Retinal pigment epithelial cell (primary cell): ENCODE results near the gene GPX1.
A peak's percentile ranks its signal among the peaks of the same experiment; 100 is the strongest.
"Not testable (repeated sequence)": the region's sequence is repeated elsewhere in the genome, so short reads cannot be mapped to it uniquely, and the experiment has no call there.

Source experiments
- DNase-seq: peaks from one replicate; pipeline ENCODE4 v3.0.0-alpha.2; 2010; ENCODE audit warnings: low read depth
- H3K4me3 ChIP-seq: 2 replicates; pipeline ENCODE4 v1.5.1; 2011; ENCODE audit warnings: mild to moderate bottlenecking, low read length, control low read depth, moderate library complexity
- TF ChIP-seq, protein P1 (sequence below): conservative IDR thresholded peaks from 2 replicates; pipeline ENCODE4 v1.5.1; 2011; ENCODE audit warnings: low read depth, low read length, control low read depth, inconsistent platforms

Gene GPX1

GRCh38 chr3:49358217-49358883 lies at the start of gene GPX1:
GPX1 (minus strand) TSS chr3:49358353; CDS start chr3:49358278, 75 bp downstream.
- peak; percentile 75 for DNase-seq
- peak within 1 kb of the TSS; percentile 64 for H3K4me3 ChIP-seq
- TF ChIP-seq, protein P1, sequence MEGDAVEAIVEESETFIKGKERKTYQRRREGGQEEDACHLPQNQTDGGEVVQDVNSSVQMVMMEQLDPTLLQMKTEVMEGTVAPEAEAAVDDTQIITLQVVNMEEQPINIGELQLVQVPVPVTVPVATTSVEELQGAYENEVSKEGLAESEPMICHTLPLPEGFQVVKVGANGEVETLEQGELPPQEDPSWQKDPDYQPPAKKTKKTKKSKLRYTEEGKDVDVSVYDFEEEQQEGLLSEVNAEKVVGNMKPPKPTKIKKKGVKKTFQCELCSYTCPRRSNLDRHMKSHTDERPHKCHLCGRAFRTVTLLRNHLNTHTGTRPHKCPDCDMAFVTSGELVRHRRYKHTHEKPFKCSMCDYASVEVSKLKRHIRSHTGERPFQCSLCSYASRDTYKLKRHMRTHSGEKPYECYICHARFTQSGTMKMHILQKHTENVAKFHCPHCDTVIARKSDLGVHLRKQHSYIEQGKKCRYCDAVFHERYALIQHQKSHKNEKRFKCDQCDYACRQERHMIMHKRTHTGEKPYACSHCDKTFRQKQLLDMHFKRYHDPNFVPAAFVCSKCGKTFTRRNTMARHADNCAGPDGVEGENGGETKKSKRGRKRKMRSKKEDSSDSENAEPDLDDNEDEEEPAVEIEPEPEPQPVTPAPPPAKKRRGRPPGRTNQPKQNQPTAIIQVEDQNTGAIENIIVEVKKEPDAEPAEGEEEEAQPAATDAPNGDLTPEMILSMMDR: no peak

- no peak overlapping the region for H3K4me3 ChIP-seq
- no peak for DNase-seq
- TF ChIP-seq, protein P1: no peak
Observed at GRCh38 chr3:49406571-49407565, 48.7 kb upstream of the GPX1 start.

- DNase-seq, H3K4me3 ChIP-seq: not testable (repeated sequence)
Observed at GRCh38 chr3:49405570-49405969, 47.4 kb upstream of the GPX1 start.

- DNase-seq: no peak
- TF ChIP-seq, protein P1: no peak
- H3K4me3 ChIP-seq: no peak overlapping the region
Observed at GRCh38 chr3:49403891-49404290, 45.7 kb upstream of the GPX1 start.

DNA sequence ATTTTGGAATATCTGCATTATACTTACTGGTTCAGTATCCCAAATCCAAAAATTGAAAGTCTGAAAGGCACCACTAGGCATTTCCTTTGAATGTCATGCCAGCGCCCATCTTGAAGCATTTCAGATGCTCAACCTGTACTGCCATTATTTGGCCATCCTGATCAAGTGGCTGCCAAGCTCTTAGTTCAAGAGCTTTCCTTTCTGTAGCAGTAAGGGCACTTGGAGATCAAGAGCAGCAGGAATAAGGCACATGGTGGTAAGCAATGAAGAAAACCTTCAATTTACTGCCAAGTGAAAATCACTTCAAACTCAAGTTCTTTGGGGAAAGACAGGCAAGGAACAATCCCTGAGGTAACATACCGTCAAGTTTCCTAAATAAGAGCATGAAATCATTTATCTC lies 43.6 kb upstream of the GPX1 start:
- DNase-seq: no peak
- no peak overlapping the region for H3K4me3 ChIP-seq
- TF ChIP-seq, protein P1: no peak

DNA sequence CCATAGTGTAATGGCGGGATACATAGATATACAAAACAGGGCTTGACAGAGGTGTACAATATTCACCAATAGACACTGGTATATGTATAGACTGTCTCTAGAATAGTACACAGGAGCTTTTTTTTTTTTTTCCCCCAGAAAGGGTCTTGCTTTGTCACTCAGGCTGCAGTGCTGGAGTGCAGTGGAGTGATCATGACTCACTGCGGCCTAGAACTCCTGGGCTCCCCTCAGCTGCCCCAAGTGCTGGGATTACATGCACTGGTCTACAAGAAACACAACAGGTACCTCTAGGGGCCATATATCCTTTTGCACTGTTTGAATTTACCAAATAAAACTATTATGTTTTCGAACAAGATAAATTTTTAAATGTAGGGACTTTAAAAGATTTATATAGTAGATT lies 41.3 kb upstream of the GPX1 start:
- DNase-seq: no peak
- TF ChIP-seq, protein P1: no peak
- H3K4me3 ChIP-seq: no peak overlapping the region

DNA sequence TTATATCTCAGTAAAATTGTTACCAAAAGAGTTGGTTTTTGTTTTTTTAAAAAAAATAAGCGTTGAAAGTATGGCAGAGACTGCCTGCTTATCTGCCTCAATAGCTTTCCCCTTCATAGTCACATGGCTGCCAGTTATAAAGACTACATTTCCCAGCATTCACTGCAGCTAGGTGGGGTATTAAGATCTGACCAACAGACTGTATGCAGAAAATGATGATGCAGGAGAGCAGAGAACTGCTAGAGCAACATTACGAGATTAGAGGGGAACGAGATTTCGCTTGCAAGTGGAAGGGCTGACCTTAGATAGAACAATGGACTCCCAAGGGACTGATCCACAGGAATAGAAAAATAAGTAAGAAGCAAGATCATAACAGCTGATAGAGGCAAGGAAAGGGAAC lies 39.3 kb upstream of the GPX1 start:
- no peak overlapping the region for H3K4me3 ChIP-seq
- no peak for DNase-seq
- TF ChIP-seq, protein P1: no peak

GRCh38 chr3:49391310-49391709 lies 33.2 kb upstream of the GPX1 start:
- not testable (repeated sequence) for DNase-seq, H3K4me3 ChIP-seq
